HG03135 (cell line): ENCODE results near the gene DHX30.
"Not testable (repeated sequence)": the region's sequence is repeated elsewhere in the genome, so short reads cannot be mapped to it uniquely, and the experiment has no call there.

Source experiments
- ATAC-seq: cut with Tn5 transposase; IDR thresholded peaks from one replicate; pipeline ENCODE4 v1.9.1; 2021; ENCODE audit warnings: mild to moderate bottlenecking, moderate library complexity; ENCODE audit not compliant: unreplicated experiment

Gene DHX30

DNA sequence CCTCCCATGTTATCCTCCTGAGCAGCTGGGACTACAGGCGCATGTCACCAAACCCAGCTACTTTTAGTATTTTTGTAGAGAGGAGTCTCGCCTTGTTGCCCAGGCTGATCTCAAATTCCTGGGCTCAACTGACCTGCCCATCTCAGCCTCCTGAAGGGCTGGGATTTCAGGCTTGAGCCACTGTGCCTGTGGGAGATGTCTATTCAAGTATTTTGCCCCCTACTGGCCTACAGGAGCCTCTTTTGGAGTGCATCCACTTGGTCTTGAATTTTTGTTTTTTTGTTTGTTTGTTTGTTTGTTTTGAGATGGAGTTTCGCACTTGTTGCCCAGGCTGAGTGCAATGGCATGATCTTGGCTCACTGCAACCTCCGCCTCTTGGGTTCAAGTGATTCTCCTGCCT lies 3.2 kb upstream of the DHX30 start:
- ATAC-seq = no peak

DNA sequence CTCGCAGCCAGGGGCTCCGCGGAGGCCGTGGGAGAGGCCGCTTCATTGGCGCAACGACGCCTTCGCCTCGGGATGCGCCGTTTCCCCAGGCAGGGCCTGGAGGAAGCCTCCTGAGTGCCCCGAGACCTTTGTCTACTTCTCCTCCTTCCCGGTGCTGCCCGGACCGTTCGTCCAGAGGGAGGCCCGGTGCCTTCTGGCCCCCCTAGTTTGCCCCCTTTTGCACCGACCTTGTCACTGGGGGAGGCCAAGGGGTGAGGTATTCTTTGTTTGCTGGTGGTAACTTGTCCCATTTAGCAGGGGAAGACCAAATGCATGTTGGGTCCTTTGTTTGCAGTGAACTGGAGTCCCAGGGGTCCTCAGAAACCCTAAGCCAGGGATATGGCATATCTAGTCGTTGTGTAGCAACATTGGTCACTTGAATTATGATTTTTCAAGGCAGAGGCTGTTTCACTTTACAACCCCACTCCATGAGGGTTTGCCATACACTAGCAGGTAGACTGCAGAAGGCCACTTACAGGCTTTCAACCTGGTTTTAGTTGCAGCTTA lies 615 bp downstream of the DHX30 start:
- peak; percentile 8 for ATAC-seq

DNA sequence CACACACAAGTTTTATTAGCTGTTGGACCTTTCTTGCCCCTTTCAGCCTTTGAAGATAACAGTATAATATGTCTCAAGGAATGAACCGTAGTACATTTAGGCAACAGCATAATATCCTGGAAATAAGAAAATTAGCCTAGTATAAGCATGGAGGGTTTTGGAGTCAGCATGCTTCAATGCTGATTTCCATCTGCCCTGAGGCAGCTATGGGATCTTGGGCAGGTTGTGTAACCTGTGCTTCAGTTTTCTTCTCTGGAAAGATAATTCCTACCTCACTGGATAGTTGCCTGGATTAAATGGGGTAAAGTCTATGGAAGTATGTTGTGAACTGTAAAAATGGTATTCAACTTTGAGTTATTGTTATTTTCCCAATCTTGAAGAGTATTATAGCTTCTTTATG lies 1.6 kb downstream of the DHX30 start:
- ATAC-seq = no peak

DNA sequence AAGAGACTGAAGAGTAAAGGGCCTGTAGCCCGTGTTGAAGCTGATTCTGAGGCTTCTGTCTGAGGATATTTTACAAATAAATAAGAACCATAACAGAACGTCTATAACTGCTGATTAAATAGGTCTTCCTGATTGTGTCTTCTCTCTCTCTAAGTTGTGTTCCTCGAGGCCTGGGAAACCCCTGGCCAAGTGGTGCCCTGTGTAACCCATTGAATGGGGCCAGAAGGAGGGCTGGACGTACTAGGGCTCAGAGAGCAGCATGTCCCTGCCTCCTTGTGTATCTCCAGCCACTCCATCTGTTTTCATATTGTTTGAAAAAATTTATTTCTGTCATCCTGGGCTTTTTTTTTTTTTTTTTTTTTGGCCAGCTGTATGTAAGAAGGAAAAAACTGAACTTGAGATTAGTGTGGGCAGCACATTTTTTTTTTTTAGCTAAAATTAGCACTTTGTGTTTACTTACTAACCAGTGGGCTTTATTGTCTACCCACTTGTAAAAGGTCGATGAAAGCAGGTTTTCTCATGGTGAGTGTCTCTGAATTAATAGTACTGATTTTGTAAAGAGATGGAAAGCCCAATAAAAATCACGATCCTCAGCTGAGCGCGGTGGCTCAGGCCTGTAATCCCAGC lies 10.7 kb downstream of the DHX30 start:
- no peak for ATAC-seq

DNA sequence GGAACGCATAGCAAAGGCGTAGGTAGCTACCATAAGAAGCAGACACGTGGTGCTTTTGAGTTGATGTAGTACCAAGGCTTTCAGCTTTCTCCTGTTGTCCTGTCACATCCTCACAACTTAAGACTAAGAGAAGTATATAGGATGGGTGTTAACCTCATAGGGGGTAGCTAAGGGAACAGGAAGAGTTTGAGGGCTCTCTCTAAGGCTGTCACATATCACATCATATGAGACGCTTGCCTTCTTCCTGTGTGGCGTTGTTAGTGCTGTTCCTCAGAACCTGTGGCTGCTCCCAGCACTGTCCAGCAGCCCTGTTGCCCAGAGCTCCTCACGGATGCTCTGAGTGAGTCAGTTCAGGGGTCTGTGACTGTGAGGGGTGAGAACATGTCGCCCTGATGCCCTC lies 14.7 kb downstream of the DHX30 start:
- ATAC-seq = no peak

DNA sequence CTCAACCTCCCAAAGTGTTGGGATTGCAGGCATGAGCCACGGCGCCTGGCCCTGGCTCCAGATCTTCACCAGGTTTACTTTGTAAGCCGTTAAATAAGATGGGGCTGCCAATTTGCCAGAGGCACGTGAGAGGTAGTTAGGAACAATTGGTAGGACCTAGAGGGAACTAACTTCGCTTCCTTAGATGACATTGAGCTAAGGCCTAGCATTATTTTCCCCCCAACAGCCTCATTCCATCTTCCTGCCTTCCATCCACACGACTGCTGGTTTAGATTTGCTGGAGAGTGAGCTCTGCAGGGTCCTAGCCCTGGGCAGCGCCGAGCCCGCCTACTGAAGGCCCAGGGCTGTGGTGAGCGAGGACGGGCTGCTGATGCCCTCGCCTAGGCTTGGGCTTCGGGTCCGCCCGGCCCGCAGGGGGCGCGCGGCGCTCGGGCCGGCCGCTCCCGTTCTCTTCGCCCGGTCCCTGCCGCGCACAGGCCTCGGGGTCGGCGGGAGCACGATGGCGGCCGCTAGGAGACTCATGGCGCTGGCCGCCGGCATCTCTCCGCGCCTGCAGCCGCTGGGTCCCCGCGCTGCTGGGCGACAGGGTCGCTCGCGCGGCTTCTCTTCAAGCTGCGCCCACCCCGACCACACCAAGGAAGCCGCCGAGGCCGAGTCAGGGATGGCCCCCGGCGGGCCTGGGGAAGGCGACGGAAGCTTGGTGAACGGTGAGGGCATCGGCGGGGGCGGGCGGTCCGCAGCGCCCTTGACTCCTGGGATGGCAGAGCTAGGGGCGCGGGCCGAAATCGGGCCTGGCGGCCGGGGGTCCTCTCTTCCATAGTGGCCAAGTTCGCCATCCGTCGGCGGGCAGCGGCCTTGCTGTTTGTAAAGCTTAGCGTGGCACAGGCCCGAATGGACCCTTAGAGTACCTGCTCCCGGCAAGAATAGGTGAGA lies 21.9 kb downstream of the DHX30 start:
- ATAC-seq = peak; percentile 88

DNA sequence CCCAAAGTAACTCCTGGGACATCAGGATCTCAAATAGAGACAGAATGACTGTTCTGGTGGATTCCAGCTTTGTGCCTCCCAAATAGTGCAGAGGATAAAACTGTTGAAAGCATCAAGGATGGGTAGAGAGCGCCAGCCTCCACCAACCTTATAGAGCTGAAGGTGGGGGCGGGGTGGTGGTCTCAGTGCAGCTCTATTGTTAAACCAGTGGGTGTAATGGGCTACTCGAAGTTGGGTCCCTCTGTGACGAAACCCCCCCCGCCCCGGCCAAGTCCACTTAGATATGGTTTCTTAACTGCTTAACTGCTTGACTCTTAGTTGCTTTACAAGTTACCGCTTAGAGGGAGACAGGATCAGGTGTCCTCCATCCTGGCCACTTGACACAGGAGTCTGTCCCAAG lies 22.7 kb downstream of the DHX30 start:
- ATAC-seq = no peak

DNA sequence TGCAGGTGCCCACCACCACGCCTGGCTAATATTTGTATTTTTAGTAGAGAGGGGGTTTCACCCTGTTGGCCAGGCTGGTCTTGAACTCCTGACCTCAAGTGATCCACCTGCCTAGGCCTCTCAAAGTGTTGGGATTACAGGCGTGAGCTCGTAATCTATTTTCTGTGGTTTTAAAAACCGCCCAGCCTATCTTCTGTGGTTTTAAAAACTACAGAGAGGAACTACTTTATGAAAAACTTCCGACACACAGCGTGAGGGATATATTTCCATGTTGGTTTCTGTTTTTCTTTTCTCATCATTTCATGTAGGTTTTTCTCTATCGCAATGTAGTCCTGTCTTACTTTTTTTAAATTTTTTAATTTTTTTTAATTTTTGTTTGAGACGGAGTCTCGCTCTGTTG lies 26.5 kb downstream of the DHX30 start:
- ATAC-seq = not testable (repeated sequence)

DNA sequence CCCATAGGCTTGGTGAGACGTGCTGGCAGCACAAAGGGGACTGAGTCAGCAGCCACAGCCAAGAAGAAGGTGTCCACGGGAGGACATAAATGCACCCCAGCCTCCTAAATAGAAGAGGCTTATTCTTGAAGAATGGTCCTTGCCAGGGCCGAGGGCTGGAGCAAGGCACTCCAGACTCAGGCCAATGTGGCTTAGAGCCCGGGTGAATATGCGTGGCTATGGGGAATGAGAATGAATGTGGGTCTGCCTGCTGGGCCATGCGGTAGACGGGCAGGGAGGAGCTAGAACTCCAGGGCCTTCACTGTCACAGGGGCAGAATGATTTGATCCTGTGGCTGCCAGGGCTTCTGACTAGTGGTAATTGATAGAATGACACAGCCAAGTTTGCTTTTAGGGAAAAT lies 34.0 kb downstream of the DHX30 start:
- ATAC-seq = no peak

DNA sequence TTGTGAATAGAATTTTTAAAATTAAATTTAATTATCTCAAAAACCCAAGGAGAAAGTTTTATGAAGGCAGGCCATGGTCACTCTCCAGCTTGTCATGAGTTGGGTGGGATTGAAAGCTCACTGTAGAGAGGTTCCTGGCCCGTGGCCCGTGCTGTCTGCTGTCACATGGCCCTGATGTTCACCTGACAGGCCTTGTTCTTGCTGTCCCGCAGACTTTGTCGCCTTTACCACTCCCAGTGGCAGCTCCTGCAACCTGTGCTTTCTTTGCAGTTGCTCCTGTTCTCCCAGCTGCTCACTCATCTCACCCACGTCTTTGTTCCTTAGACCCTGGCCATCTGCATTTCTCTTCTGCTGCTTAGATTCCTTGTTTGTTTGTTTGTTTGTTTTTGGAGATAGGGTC lies 35.6 kb downstream of the DHX30 start:
- no peak for ATAC-seq

DNA sequence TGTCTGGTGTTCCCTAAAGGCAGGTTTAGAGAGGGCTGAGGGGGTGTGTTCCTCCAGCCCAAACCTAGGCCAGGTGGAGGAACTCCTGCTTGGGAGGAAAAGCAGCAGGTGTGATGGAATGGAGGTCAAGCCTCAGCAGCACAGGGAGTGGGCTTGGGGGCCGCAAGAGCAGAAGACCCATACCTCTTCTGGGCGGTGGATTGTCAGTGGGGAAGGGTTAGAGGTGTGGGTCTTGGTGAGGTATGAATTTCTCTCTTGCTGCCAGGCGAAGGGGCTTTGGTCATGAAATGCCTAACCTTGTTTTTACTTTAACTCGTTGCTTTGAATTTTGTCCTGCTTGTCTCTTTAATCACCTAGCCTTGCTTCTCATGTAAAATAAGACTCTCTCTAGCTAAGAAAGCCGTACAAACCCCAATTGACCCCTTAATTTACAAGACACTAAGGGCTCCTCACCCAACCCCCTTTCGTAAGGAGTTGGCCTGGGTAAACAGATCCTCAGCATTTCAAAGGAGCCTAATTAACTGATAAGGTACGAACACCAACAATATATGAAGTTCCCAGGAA lies 38.9 kb downstream of the DHX30 start:
- no peak for ATAC-seq

DNA sequence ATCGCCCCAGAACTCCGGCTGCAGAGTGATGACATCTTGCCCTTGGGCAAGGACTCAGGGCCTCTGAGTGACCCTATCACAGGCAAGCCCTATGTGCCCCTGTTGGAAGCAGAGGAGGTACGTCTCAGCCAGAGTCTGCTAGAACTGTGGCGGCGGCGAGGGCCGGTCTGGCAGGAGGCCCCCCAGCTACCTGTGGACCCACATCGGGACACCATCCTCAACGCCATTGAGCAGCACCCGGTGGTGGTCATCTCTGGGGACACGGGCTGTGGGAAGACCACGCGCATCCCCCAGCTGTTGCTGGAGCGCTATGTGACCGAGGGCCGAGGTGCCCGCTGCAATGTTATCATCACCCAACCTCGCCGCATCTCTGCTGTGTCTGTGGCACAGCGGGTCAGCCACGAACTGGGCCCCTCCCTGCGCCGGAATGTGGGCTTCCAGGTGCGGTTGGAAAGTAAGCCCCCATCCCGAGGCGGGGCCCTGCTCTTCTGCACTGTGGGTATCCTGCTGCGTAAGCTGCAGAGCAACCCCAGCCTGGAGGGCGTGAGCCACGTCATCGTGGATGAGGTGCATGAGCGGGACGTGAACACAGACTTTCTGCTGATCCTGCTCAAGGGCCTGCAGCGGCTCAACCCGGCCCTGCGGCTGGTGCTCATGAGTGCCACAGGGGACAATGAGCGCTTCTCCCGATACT lies 43.4 kb downstream of the DHX30 start:
- ATAC-seq = no peak

DNA sequence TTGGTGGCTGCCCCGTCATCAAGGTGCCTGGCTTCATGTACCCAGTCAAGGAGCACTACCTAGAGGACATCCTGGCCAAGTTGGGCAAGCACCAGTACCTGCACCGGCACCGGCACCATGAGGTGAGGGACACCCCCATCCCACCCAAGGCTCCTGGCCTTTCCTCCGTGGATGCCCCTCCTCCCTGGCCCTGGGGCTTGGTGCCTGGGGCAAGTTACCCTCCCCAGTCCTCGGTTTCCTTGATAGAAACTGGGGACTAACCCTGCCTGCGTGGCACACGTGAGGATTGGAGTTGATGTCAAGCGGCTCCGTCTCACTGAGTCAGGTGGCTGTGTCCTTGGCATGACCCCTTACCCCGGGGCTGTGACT lies 43.9 kb downstream of the DHX30 start:
- no peak for ATAC-seq

DNA sequence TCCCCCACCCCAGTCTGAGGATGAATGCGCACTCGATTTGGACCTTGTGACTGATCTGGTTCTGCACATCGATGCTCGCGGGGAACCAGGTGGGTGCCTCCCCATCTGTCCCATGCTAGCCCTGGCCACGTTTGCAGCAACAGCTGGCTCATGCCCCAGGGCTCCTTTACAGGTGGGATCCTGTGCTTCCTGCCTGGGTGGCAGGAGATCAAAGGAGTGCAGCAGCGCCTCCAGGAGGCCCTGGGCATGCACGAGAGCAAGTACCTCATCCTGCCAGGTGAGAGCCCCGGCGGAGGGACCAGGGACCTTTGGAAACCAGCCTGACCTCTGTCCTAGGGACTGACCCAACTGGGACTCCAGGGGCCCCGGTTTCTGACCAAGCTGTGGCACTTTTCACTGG lies 44.3 kb downstream of the DHX30 start:
- ATAC-seq = no peak

DNA sequence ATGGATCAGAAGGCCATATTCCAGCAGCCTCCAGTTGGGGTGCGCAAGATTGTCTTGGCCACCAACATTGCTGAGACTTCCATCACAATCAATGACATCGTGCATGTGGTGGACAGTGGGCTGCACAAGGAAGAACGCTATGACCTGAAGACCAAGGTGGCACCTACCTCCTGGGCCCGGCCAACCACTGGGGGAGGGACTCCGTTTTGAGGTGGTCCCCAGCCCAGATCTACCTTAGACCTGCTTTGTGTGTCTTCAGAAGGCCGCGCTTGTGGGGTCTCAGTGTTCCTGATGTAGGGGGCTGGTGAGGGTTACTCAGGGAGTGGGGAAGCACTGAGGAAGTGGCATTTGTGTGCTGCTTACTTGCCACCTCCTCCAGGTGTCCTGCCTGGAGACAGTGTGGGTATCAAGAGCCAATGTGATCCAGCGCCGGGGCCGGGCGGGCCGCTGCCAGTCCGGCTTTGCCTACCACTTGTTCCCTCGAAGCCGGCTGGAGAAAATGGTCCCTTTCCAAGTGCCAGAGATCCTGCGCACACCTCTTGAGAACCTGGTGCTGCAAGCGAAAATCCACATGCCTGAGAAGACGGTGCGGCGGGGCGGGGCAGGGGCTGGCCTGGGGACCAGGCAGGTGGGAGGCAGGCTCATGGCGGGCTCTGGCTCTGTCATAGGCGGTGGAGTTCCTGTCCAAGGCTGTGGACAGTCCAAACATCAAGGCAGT lies 45.0 kb downstream of the DHX30 start:
- ATAC-seq = no peak

DNA sequence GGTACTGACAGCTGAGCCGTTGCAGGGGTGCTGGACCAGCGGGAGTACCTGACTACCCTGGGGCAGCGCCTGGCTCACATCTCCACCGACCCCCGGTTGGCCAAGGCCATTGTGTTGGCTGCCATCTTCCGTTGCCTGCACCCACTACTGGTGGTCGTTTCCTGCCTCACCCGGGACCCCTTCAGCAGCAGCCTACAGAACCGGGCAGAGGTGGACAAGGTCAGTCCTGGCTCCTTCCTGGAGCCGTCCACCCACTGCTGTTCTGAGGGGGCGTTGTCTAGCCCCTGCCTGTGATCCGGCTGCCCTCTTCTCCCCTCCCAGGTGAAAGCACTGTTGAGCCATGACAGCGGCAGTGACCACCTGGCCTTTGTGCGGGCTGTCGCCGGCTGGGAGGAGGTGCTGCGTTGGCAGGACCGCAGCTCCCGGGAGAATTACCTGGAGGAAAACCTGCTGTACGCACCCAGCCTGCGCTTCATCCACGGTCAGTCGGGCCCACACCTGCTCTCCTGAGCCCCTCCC lies 45.7 kb downstream of the DHX30 start:
- ATAC-seq = no peak

DNA sequence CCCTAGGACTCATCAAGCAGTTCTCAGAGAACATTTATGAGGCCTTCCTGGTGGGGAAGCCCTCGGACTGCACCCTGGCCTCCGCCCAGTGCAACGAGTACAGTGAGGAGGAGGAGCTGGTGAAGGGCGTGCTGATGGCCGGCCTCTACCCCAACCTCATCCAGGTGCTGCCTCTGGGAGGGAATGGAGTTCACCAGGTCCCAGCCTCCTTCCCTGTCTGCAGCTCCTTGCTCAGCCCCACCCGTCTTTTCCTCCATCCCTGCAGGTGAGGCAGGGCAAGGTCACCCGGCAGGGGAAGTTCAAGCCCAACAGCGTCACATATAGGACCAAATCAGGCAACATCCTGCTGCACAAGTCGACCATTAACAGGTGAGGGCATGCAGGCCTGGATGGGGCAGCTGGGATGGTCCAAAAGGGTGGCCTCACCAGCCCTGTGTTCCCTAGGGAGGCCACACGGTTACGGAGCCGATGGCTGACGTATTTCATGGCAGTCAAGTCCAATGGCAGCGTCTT lies 46.3 kb downstream of the DHX30 start:
- ATAC-seq = no peak

DNA sequence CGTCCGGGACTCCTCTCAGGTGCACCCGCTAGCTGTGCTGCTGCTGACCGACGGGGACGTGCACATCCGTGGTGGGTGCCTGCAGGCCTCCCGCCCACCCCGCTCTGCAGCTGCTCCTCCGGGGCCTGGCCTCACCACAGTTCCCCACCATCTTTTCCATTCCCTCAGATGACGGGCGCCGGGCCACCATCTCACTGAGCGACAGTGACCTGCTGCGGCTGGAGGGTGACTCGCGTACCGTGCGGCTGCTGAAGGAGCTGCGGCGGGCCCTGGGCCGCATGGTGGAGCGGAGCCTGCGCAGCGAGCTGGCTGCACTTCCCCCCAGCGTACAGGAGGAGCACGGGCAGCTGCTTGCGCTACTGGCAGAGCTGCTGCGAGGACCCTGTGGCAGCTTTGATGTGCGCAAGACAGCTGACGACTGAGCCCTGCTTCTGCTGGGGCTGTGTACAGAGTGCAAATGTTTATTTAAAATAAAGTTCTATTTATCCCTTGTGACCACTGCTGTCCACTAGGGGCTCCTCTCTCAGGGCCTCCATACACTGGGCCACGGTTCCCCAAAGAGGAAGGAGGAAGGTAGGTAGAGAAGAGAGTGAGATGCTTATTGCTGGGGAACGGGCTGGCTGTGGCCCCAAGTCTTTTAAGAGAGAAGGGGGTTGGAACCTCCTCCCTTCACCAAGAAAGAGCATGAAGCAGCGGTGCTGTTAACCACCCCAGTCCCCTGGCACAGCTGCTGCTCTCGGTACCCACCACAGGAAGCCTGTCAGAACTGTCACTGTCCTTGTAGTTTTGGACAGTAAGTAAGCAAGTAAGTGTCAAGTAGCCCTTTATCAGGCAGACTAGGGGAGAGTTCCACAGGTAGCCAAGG lies 47.0 kb downstream of the DHX30 start:
- ATAC-seq = no peak
